Adrenal gland (tissue), 5 donors: ENCODE data around the gene MEP1A.

ENCODE experiments used
- CTCF ChIP-seq, 6 experiments: fragments of 450-650 bp in 4 of 6; fragments of 200-600 bp in 2 of 6; sonication (generic) in 1 of 6; IDR thresholded peaks; 1 replicate in 5 of 6; 2 replicates in 1 of 6; pipeline versions ENCODE4 v1.5.1 to v1.8.0; 2016 to 2021; ENCODE audit warnings: antibody characterized with exemption in 6 of 6, mild to moderate bottlenecking in 2 of 6, moderate library complexity in 1 of 6
- POLR2A ChIP-seq, 2 donors: fragments of 450-650 bp; IDR thresholded peaks; one replicate each; pipeline ENCODE4 v1.6.1; 2017; ENCODE audit warnings: antibody characterized with exemption in 2 of 2, mild to moderate bottlenecking in 2 of 2, moderate library complexity in 1 of 2
- donor health status: DM: no; HTN: no; CAD: no.

GRCh38 chr6:46849361-46849690, 56.1 kb downstream of the MEP1A start:
- TF ChIP-seq POLR2A (IDR thresholded peaks at IDR 0.05) (no peak), CTCF (IDR thresholded peaks at IDR 0.05) (no peak)
